ENCODE data around the gene THSD4.
"Not testable (repeated sequence)": the region's sequence is repeated elsewhere in the genome, so short reads cannot be mapped to it uniquely, and the experiment has no call there.

Gene THSD4

GRCh38 chr15:71709808-71710418 lies 594.6 kb downstream of the THSD4 start:
- no peak for DNase-seq (ENCODE audit: low read depth in 2 of 2)

- DNase-seq (ENCODE audit: low read depth in 2 of 2): no peak
Measured at GRCh38 chr15:71712182-71712581, 596.9 kb downstream of the THSD4 start.

- DNase-seq (ENCODE audit: low read depth in 2 of 2): no peak
Measured at GRCh38 chr15:71713191-71713809, 598.0 kb downstream of the THSD4 start.

- no peak for DNase-seq (ENCODE audit: low read depth in 2 of 2)
Measured at GRCh38 chr15:71715914-71716313, 600.6 kb downstream of the THSD4 start.

GRCh38 chr15:71716990-71717389 lies 601.7 kb downstream of the THSD4 start:
- DNase-seq (ENCODE audit: low read depth in 2 of 2): no peak

- no peak for DNase-seq (ENCODE audit: low read depth in 2 of 2)
Measured at GRCh38 chr15:71718116-71718910, 603.0 kb downstream of the THSD4 start.

GRCh38 chr15:71723344-71723743 lies 608.1 kb downstream of the THSD4 start:
- no peak for DNase-seq (ENCODE audit: low read depth in 2 of 2)

GRCh38 chr15:71725207-71725955 lies 610.1 kb downstream of the THSD4 start:
- DNase-seq (ENCODE audit: low read depth in 2 of 2): not testable (repeated sequence)

GRCh38 chr15:71728881-71729280 lies 613.6 kb downstream of the THSD4 start:
- DNase-seq (ENCODE audit: low read depth in 2 of 2): no peak

- no peak for DNase-seq (ENCODE audit: low read depth in 2 of 2)
Measured at GRCh38 chr15:71729319-71729718, 614.0 kb downstream of the THSD4 start.

- no peak for DNase-seq (ENCODE audit: low read depth in 2 of 2)
Measured at GRCh38 chr15:71730277-71731144, 615.2 kb downstream of the THSD4 start.

- no peak for DNase-seq (ENCODE audit: low read depth in 2 of 2)
Measured at GRCh38 chr15:71732636-71733035, 617.4 kb downstream of the THSD4 start.

GRCh38 chr15:71733122-71733521 lies 617.9 kb downstream of the THSD4 start:
- no peak for DNase-seq (ENCODE audit: low read depth in 2 of 2)

- DNase-seq (ENCODE audit: low read depth in 2 of 2): no peak
Measured at GRCh38 chr15:71734709-71735384, 619.6 kb downstream of the THSD4 start.

GRCh38 chr15:71735385-71735757 lies 620.1 kb downstream of the THSD4 start:
- no peak for DNase-seq (ENCODE audit: low read depth in 2 of 2)

- DNase-seq (ENCODE audit: low read depth in 2 of 2): no peak
Measured at GRCh38 chr15:71736286-71736947, 621.1 kb downstream of the THSD4 start.

- DNase-seq (ENCODE audit: low read depth in 2 of 2): no peak
Measured at GRCh38 chr15:71737761-71738160, 622.5 kb downstream of the THSD4 start.

GRCh38 chr15:71739355-71739754 lies 624.1 kb downstream of the THSD4 start:
- no peak for DNase-seq (ENCODE audit: low read depth in 2 of 2)

- DNase-seq (ENCODE audit: low read depth in 2 of 2): no peak
Measured at GRCh38 chr15:71742964-71743363, 627.7 kb downstream of the THSD4 start.

- DNase-seq (ENCODE audit: low read depth in 2 of 2): peak; percentile 24 to 36
Measured at GRCh38 chr15:71743861-71744382, 628.7 kb downstream of the THSD4 start.
